Upper lobe of right lung (tissue), 1 donor: ENCODE measurements around the gene LARP1B. TPM values are rescaled to one million over a fixed set of nuclear protein-coding genes. Genes with fewer than 3 reads are reported as not detected.

Source experiments
- ATAC-seq: fragments of 200-7000 bp; cut with Tn5 transposase; one replicate; pipeline ENCODE4 v1.9.1; 2020; ENCODE audit warnings: mild to moderate bottlenecking, moderate library complexity
- DNase-seq: peaks from one replicate; pipeline ENCODE4 v3.0.0-alpha.2; 2020
- H3K27ac ChIP-seq: fragments of 200-600 bp; one replicate; pipeline ENCODE4 v1.8.0; 2022
- H3K27me3 ChIP-seq: fragments of 200-600 bp; one replicate; pipeline ENCODE4 v1.8.0; 2022; ENCODE audit warnings: mild to moderate bottlenecking
- H3K36me3 ChIP-seq: fragments of 200-600 bp; one replicate; pipeline ENCODE4 v1.8.0; 2022
- H3K4me1 ChIP-seq: fragments of 200-600 bp; one replicate; pipeline ENCODE4 v1.8.0; 2022
- H3K4me3 ChIP-seq: fragments of 200-600 bp; one replicate; pipeline ENCODE4 v1.8.0; 2022; ENCODE audit warnings: mild to moderate bottlenecking
- H3K9me3 ChIP-seq: fragments of 200-600 bp; one replicate; pipeline ENCODE4 v1.8.0; 2022
- CTCF ChIP-seq: fragments of 200-600 bp; IDR thresholded peaks from one replicate; pipeline ENCODE4 v1.8.0; 2022; ENCODE audit warnings: antibody characterized with exemption
- intact Hi-C: fragments of 100-400 bp; cut with DNase I; formaldehyde crosslinking; loops from one replicate; pipeline ENCODE4 v1.11.0; 2022
- total RNA-seq: library from RNA; stranded (reverse); fragmentation: NEBNext Ultra II Directional; extraction: Animal tissue kit (Norgen Biotek cat#: 25700); gene quantifications from one replicate; pipeline ENCODE4 v1.2.1, GENCODE V29; 2021
- donor health status: DM: no; HTN: yes; CAD: no; lungs with severe emphysema.

Gene LARP1B
- total RNA-seq, 1 donor from 2014 or later = 16.8 TPM

- intact Hi-C loops = no loop called here
- no peak for ATAC-seq
Measured at GRCh38 chr4:128135391-128135790, 74.3 kb downstream of the LARP1B start.

GRCh38 chr4:128141866-128142265 lies 80.8 kb downstream of the LARP1B start:
- H3K4me1 ChIP-seq = no peaks in the 10 kb centered on the region
- no peak for TF ChIP-seq CTCF
- no peak overlapping the region for H3K27ac ChIP-seq
- no peaks in the 10 kb centered on the region for H3K9me3 ChIP-seq
- ATAC-seq (no peak), DNase-seq (no peak)
- no peaks in the 10 kb centered on the region for H3K27me3 ChIP-seq
- no peak overlapping the region for H3K4me3 ChIP-seq
- intact Hi-C loops = no loop called here
- H3K36me3 ChIP-seq = no peaks in the 10 kb centered on the region

More at GRCh38 chr4:128135391-128135790, 74.3 kb downstream of the LARP1B start:
- H3K4me1 ChIP-seq = no peaks in the 10 kb centered on the region
- H3K9me3 ChIP-seq = no peaks in the 10 kb centered on the region
- H3K27me3 ChIP-seq = no peaks in the 10 kb centered on the region
- no peaks in the 10 kb centered on the region for H3K36me3 ChIP-seq
- no peak for DNase-seq
- H3K27ac ChIP-seq = no peak overlapping the region
- TF ChIP-seq CTCF = no peak
- H3K4me3 ChIP-seq = no peak overlapping the region

- no peaks in the 10 kb centered on the region for H3K4me1 ChIP-seq
- intact Hi-C loops = no loop called here
- DNase-seq = no peak
Measured at GRCh38 chr4:128145727-128146126, 84.6 kb downstream of the LARP1B start.

GRCh38 chr4:128153800-128154199 lies 92.7 kb downstream of the LARP1B start:
- no peak for ATAC-seq

More at GRCh38 chr4:128145727-128146126, 84.6 kb downstream of the LARP1B start:
- no peak overlapping the region for H3K4me3 ChIP-seq
- no peaks in the 10 kb centered on the region for H3K9me3 ChIP-seq
- H3K27ac ChIP-seq = no peak overlapping the region
- TF ChIP-seq CTCF = no peak
- H3K27me3 ChIP-seq = no peaks in the 10 kb centered on the region
- no peak for ATAC-seq
- no peaks in the 10 kb centered on the region for H3K36me3 ChIP-seq

GRCh38 chr4:128155231-128155855 lies 94.2 kb downstream of the LARP1B start:
- intact Hi-C loops = no loop called here
- Histone ChIP-seq H3K4me3 (no peak overlapping the region), H3K9me3 (no peaks in the 10 kb centered on the region), H3K36me3 (no peaks in the 10 kb centered on the region), H3K27me3 (no peaks in the 10 kb centered on the region), H3K4me1 (no peaks in the 10 kb centered on the region), H3K27ac (no peak overlapping the region)
- ATAC-seq (peak; percentile 17), DNase-seq (no peak)
- no peak for TF ChIP-seq CTCF

More at GRCh38 chr4:128153800-128154199, 92.7 kb downstream of the LARP1B start:
- Histone ChIP-seq H3K4me3 (no peak overlapping the region), H3K4me1 (no peaks in the 10 kb centered on the region), H3K27me3 (no peaks in the 10 kb centered on the region), H3K36me3 (no peaks in the 10 kb centered on the region), H3K27ac (no peak overlapping the region), H3K9me3 (no peaks in the 10 kb centered on the region)
- intact Hi-C loops = no loop called here
- no peak for TF ChIP-seq CTCF
- DNase-seq = no peak
